ENCODE results near the gene SFSWAP. TPM values are rescaled to one million over a fixed set of nuclear protein-coding genes. Genes with fewer than 3 reads are reported as not detected.

SFSWAP gene
- polyA plus RNA-seq, 2 donors, result 20.8 to 27.9 TPM

DNA sequence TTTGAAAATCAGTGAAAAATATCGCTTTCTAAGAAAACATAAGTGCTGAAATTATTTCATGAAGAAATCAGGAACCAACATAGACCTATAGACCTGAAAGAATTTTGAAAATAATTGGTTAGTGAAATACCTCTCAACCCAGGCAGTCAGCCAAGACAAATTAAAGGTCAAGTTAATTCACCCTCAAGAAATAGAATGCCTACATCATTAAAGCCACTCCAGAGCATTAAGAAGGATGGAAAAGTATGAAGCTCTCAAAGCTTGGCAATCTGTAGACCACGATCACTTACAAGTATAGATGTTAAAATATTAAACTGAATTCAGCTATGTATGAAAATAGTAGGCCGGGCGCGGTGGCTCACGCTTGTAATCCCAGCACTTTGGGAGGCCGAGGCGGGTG lies 48.3 kb downstream of the SFSWAP start:
- no peak overlapping the region for H3K27ac ChIP-seq (ENCODE audit: low read depth in 2 of 2, low read length in 1 of 2)
- H3K27me3 ChIP-seq (ENCODE audit: control insufficient read depth in 1 of 2, insufficient read depth in 2 of 2, low read length in 2 of 2), result no peaks in the 10 kb centered on the region
- 98% methylated on average over 7 to 8 of the region's 8 CpGs for WGBS, 2 donors
- H3K9me3 ChIP-seq (ENCODE audit: control insufficient read depth in 2 of 2, insufficient read depth in 1 of 2, low read depth in 1 of 2, low read length in 1 of 2), result no peaks in the 10 kb centered on the region
- H3K4me3 ChIP-seq (ENCODE audit: low read depth in 1 of 2, low read length in 2 of 2), result no peak overlapping the region
- H3K36me3 ChIP-seq (ENCODE audit: control insufficient read depth in 2 of 2, insufficient read depth in 2 of 2, low read length in 1 of 2), result peaks cover 36 to 37% of the 10 kb centered on the region in 2 donors
- no peaks in the 10 kb centered on the region for H3K4me1 ChIP-seq (ENCODE audit: control insufficient read depth in 2 of 2, insufficient read depth in 2 of 2, low read length in 1 of 2)

DNA sequence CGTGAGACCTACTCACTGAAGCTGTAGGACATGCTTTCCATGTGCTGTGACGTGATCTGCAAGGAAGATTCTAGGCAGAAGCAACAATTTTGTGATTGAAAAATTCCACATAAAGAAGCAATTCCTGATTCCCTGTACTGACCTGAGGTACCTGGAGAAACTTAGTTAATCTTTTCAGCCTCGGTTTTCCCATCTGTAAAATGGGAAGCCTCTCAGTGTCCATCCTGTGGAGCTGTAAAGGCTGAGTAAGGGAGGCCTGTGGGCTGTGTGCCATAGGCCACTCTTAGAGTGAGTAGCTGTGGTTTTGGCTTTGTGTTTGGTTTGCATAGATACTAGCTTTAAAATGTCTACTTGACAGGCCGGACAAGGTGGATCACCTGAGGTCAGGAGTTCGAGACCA lies 50.7 kb downstream of the SFSWAP start:
- Histone ChIP-seq H3K36me3 (ENCODE audit: control insufficient read depth in 2 of 2, insufficient read depth in 2 of 2, low read length in 1 of 2) (peaks cover 34 to 38% of the 10 kb centered on the region in 2 donors), H3K27ac (ENCODE audit: low read depth in 2 of 2, low read length in 1 of 2) (no peak overlapping the region), H3K4me3 (ENCODE audit: low read depth in 1 of 2, low read length in 2 of 2) (no peak overlapping the region), H3K27me3 (ENCODE audit: control insufficient read depth in 1 of 2, insufficient read depth in 2 of 2, low read length in 2 of 2) (no peaks in the 10 kb centered on the region), H3K9me3 (ENCODE audit: control insufficient read depth in 2 of 2, insufficient read depth in 1 of 2, low read depth in 1 of 2, low read length in 1 of 2) (no peaks in the 10 kb centered on the region), H3K4me1 (ENCODE audit: control insufficient read depth in 2 of 2, insufficient read depth in 2 of 2, low read length in 1 of 2) (no peaks in the 10 kb centered on the region)
- WGBS, 2 donors, result 98 to 100% methylated on average over 5 of the region's 5 CpGs

DNA sequence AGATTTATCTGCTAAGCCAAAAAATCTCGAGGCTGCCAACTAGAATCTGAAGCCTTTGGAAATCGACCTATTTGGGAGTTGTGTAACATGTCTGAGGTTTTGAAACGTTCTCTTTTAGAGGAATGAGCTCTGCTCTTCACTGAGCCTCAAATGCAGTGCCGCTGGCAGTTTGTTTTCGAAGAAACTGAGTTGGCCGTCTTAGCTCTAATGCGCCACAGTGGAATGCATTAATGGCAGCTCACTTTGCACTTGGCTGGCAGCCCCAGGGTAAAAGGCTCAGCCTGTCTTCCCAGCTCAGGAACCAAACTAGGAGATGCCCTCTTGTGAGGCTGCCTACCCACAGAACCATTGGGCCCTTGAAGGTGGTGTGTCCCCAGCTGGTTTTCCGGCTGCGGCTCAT lies 53.8 kb downstream of the SFSWAP start:
- H3K27me3 ChIP-seq (ENCODE audit: control insufficient read depth in 1 of 2, insufficient read depth in 2 of 2, low read length in 2 of 2), result no peaks in the 10 kb centered on the region
- H3K27ac ChIP-seq (ENCODE audit: low read depth in 2 of 2, low read length in 1 of 2), result no peak overlapping the region
- H3K9me3 ChIP-seq (ENCODE audit: control insufficient read depth in 2 of 2, insufficient read depth in 1 of 2, low read depth in 1 of 2, low read length in 1 of 2), result no peaks in the 10 kb centered on the region
- 87 to 91% methylated on average over 9 of the region's 9 CpGs for WGBS, 2 donors
- no peak overlapping the region for H3K4me3 ChIP-seq (ENCODE audit: low read depth in 1 of 2, low read length in 2 of 2)
- no peaks in the 10 kb centered on the region for H3K4me1 ChIP-seq (ENCODE audit: control insufficient read depth in 2 of 2, insufficient read depth in 2 of 2, low read length in 1 of 2)
- H3K36me3 ChIP-seq (ENCODE audit: control insufficient read depth in 2 of 2, insufficient read depth in 2 of 2, low read length in 1 of 2), result peaks cover 25 to 35% of the 10 kb centered on the region in 2 donors

DNA sequence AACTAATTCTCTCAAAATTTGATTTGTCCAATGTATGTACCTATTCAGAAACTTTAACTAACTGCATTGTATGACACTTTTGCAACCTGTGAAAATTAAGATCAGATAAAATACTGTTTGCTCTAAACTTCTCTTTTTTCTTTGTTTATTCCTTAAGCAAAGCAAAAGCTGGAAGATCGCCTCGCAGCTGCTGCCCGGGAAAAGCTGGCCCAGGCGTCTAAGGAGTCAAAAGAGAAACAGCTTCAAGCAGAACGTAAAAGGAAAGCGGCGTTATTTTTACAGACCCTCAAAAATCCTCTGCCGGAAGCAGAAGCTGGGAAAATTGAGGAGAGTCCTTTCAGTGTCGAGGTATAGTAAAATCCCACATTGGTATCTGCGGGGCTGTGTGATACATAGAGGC lies 55.1 kb downstream of the SFSWAP start:
- Histone ChIP-seq H3K27ac (ENCODE audit: low read depth in 2 of 2, low read length in 1 of 2) (no peak overlapping the region), H3K4me3 (ENCODE audit: low read depth in 1 of 2, low read length in 2 of 2) (no peak overlapping the region), H3K27me3 (ENCODE audit: control insufficient read depth in 1 of 2, insufficient read depth in 2 of 2, low read length in 2 of 2) (no peaks in the 10 kb centered on the region), H3K36me3 (ENCODE audit: control insufficient read depth in 2 of 2, insufficient read depth in 2 of 2, low read length in 1 of 2) (peaks cover 33 to 42% of the 10 kb centered on the region in 2 donors), H3K4me1 (ENCODE audit: control insufficient read depth in 2 of 2, insufficient read depth in 2 of 2, low read length in 1 of 2) (no peaks in the 10 kb centered on the region), H3K9me3 (ENCODE audit: control insufficient read depth in 2 of 2, insufficient read depth in 1 of 2, low read depth in 1 of 2, low read length in 1 of 2) (no peaks in the 10 kb centered on the region)
- 94 to 95% methylated on average over 10 of the region's 10 CpGs for WGBS, 2 donors

DNA sequence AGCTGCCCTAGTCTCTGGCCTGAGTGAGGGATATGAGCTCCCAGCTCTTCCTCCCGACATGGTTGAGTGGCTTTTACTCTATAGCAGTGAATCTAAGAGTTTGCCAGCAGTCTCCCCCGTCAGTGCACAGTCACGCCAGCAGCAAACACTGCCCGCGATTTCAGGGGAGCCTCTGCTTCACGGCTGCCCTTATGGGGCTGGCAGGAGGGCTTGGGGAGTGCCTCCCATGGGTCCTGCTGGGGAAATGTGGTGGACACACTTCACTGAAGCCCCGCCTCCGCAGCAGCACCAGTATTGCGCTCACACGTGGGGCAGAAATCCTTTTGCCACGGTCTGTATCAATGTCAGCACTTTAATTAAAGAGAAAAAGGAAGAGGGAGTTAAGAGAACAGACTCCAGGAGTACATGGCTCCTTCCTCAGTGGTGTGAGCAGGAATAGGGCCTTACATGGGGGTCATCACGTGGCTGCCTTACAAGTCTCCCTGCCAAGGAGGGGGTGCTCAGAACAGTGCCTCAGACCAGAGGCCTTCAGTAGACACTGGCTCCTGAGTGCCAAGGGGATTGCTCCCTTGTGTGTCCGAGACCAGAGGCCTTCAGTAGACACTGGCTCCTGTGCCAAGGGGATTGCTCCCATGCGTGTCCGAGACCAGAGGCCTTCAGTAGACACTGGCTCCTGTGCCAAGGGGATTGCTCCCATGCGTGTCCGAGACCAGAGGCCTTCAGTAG lies 55.7 kb downstream of the SFSWAP start:
- no peak overlapping the region for H3K4me3 ChIP-seq (ENCODE audit: low read depth in 1 of 2, low read length in 2 of 2)
- no peaks in the 10 kb centered on the region for H3K27me3 ChIP-seq (ENCODE audit: control insufficient read depth in 1 of 2, insufficient read depth in 2 of 2, low read length in 2 of 2)
- H3K27ac ChIP-seq (ENCODE audit: low read depth in 2 of 2, low read length in 1 of 2), result no peak overlapping the region
- H3K4me1 ChIP-seq (ENCODE audit: control insufficient read depth in 2 of 2, insufficient read depth in 2 of 2, low read length in 1 of 2), result no peaks in the 10 kb centered on the region
- WGBS, 2 donors, result 92 to 94% methylated on average over 13 to 15 of the region's 17 CpGs
- no peaks in the 10 kb centered on the region for H3K9me3 ChIP-seq (ENCODE audit: control insufficient read depth in 2 of 2, insufficient read depth in 1 of 2, low read depth in 1 of 2, low read length in 1 of 2)
- H3K36me3 ChIP-seq (ENCODE audit: control insufficient read depth in 2 of 2, insufficient read depth in 2 of 2, low read length in 1 of 2), result peaks cover 32 to 41% of the 10 kb centered on the region in 2 donors

DNA sequence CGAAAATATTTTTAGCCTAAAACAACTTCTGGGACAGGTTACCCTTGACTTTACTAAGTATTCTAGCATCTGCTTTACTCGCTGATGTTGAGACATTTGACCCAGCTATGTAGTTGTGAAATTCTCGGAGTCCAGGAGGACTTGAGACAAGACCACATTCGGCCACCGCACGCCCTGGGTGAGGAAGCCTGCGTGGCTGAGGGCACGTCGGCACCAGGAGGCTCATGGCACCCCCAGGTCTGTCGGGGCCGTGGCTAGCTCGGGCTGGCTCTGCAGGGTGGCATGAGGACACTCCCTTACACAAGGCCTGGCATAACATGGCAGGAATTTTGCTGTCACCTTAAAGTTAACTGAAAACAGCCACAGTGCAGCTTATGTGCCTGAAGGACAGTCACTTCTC lies 59.2 kb downstream of the SFSWAP start:
- 96 to 98% methylated on average over 12 of the region's 12 CpGs for WGBS, 2 donors
- Histone ChIP-seq H3K4me1 (ENCODE audit: control insufficient read depth in 2 of 2, insufficient read depth in 2 of 2, low read length in 1 of 2) (no peaks in the 10 kb centered on the region), H3K9me3 (ENCODE audit: control insufficient read depth in 2 of 2, insufficient read depth in 1 of 2, low read depth in 1 of 2, low read length in 1 of 2) (no peaks in the 10 kb centered on the region), H3K4me3 (ENCODE audit: low read depth in 1 of 2, low read length in 2 of 2) (no peak overlapping the region), H3K27ac (ENCODE audit: low read depth in 2 of 2, low read length in 1 of 2) (no peak overlapping the region), H3K36me3 (ENCODE audit: control insufficient read depth in 2 of 2, insufficient read depth in 2 of 2, low read length in 1 of 2) (peaks cover 18 to 34% of the 10 kb centered on the region in 2 donors), H3K27me3 (ENCODE audit: control insufficient read depth in 1 of 2, insufficient read depth in 2 of 2, low read length in 2 of 2) (no peaks in the 10 kb centered on the region)

DNA sequence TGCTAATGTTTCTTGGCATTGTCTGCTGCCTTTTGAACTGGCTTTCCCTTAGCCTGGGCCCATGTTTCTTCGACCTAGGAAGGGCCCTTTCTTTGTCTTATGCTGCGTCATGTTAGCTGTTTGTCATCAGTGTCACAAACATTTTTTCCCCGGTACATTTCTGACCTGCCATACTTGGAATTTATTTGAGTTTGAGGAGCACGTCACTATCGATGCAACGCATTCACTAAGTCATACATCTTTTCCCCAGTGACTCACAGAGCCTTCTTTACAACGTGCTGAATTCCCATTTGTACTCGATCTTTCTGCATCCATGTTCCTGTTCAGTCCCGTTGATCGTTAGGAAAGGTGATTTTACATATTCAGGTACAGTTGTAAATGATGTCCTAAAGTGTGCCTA lies 61.1 kb downstream of the SFSWAP start:
- no peaks in the 10 kb centered on the region for H3K27me3 ChIP-seq (ENCODE audit: control insufficient read depth in 1 of 2, insufficient read depth in 2 of 2, low read length in 2 of 2)
- H3K4me1 ChIP-seq (ENCODE audit: control insufficient read depth in 2 of 2, insufficient read depth in 2 of 2, low read length in 1 of 2), result no peaks in the 10 kb centered on the region
- H3K9me3 ChIP-seq (ENCODE audit: control insufficient read depth in 2 of 2, insufficient read depth in 1 of 2, low read depth in 1 of 2, low read length in 1 of 2), result no peaks in the 10 kb centered on the region
- WGBS, 2 donors, result 91 to 93% methylated on average over 10 of the region's 10 CpGs
- no peak overlapping the region for H3K27ac ChIP-seq (ENCODE audit: low read depth in 2 of 2, low read length in 1 of 2)
- no peak overlapping the region for H3K4me3 ChIP-seq (ENCODE audit: low read depth in 1 of 2, low read length in 2 of 2)
- peaks cover 16 to 26% of the 10 kb centered on the region in 2 donors for H3K36me3 ChIP-seq (ENCODE audit: control insufficient read depth in 2 of 2, insufficient read depth in 2 of 2, low read length in 1 of 2)

DNA sequence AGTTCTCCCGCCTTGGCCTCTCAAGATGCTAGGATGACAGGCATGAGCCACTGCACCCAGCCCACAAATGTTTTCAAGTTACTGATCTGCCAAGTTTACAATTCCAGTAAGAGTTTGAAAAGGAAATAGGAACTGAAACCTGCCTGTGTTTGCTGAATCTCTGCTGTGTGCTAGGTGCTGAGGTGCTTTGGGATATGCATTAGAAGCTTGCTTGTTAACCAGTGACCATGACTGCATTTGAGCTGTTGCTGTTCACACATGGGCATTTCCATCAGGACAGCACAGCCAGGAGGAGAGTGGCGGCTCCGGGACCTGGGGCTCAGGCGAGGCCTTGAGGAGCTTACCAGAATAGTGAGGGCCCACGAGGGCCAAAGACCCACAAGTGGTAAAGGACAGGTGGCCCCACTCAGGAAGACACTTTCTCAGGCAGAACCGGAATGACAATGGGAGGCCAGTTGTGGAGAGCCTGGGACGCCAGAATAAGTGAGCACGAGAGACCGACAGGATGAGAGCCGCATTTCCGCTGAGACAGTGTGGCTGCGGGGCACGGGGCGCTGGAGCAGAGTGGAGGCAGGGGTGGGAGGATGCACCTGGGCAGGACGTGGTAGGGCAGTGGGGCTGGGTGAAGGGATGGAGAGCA lies 62.8 kb downstream of the SFSWAP start:
- Histone ChIP-seq H3K4me1 (ENCODE audit: control insufficient read depth in 2 of 2, insufficient read depth in 2 of 2, low read length in 1 of 2) (no peaks in the 10 kb centered on the region), H3K4me3 (ENCODE audit: low read depth in 1 of 2, low read length in 2 of 2) (no peak overlapping the region), H3K9me3 (ENCODE audit: control insufficient read depth in 2 of 2, insufficient read depth in 1 of 2, low read depth in 1 of 2, low read length in 1 of 2) (no peaks in the 10 kb centered on the region), H3K27ac (ENCODE audit: low read depth in 2 of 2, low read length in 1 of 2) (no peak overlapping the region), H3K27me3 (ENCODE audit: control insufficient read depth in 1 of 2, insufficient read depth in 2 of 2, low read length in 2 of 2) (no peaks in the 10 kb centered on the region), H3K36me3 (ENCODE audit: control insufficient read depth in 2 of 2, insufficient read depth in 2 of 2, low read length in 1 of 2) (peaks cover 16 to 21% of the 10 kb centered on the region in 2 donors)
- WGBS, 2 donors, result 83 to 84% methylated on average over 15 of the region's 15 CpGs

DNA sequence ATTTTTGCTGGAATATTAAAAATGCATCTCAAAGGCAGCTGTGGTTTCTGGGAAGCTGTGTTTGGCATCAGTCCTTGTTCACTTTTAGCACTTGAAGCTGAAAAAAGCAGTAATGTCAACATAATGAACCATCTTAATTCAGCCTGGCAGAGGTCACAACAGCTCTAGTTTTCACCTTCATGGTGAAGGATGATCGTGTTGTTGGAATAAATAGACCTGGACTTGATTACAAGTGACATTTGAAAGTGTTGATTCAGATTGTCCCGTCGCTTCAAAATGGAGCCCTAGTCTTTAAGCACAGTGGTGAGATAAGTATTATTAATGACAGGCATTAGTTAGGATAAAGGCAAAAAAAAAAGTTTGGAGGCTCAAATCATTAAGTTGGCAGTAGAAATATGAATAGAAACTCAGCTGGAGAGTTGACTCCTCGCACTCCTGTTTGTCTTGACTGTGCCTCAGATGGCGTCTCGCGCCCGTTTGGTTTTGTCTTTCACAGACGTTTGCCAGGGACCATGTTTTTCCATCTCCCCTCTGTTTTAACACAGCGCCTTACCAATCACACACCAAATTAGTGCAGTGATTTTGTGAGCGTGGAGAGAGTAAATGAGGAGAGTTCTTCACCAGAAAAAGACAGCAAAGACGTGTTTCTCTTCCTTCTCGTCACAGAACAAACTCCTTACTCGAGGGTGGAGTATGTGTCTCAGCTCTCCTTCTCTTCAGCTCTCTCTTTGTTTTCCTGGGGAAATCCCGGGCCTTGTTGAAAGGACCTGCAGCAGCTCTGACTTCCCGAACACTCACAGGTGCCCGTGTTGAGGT lies 63.9 kb downstream of the SFSWAP start:
- peaks cover 13 to 25% of the 10 kb centered on the region in 2 donors for H3K36me3 ChIP-seq (ENCODE audit: control insufficient read depth in 2 of 2, insufficient read depth in 2 of 2, low read length in 1 of 2)

More for the DNA sequence above, 63.9 kb downstream of the SFSWAP start:
- no peak overlapping the region for H3K4me3 ChIP-seq (ENCODE audit: low read depth in 1 of 2, low read length in 2 of 2)
- H3K4me1 ChIP-seq (ENCODE audit: control insufficient read depth in 2 of 2, insufficient read depth in 2 of 2, low read length in 1 of 2), result no peaks in the 10 kb centered on the region
- no peaks in the 10 kb centered on the region for H3K27me3 ChIP-seq (ENCODE audit: control insufficient read depth in 1 of 2, insufficient read depth in 2 of 2, low read length in 2 of 2)
- WGBS, 2 donors, result 59 to 67% methylated on average over 17 of the region's 17 CpGs
- H3K27ac ChIP-seq (ENCODE audit: low read depth in 2 of 2, low read length in 1 of 2), result peak overlapping the region; percentile 2 to 24
- no peaks in the 10 kb centered on the region for H3K9me3 ChIP-seq (ENCODE audit: control insufficient read depth in 2 of 2, insufficient read depth in 1 of 2, low read depth in 1 of 2, low read length in 1 of 2)

Data from esophagus (tissue), 2 donors.